Measurements from ENCODE around the gene SNX11. TPM values are rescaled to one million over a fixed set of nuclear protein-coding genes. Genes with fewer than 3 reads are reported as not detected.

SNX11 gene
- total RNA-seq, 4 donors from 2014 or later: 8.4 to 16.4 (median 13.1) TPM

- 96% methylated on average over 4 of the region's 4 CpGs for WGBS
- peaks cover 11% of the 10 kb centered on the region for H3K4me1 ChIP-seq
- TF ChIP-seq CTCF (IDR thresholded peaks at IDR 0.05) (no peak), POLR2A (IDR thresholded peaks at IDR 0.05) (no peak), EP300 (IDR thresholded peaks at IDR 0.05) (no peak), POLR2AphosphoS5 (IDR thresholded peaks at IDR 0.05) (no peak)
- H3K27ac ChIP-seq: no peak overlapping the region
- peaks cover 62% of the 10 kb centered on the region for H3K36me3 ChIP-seq
- no peak overlapping the region for H3K4me3 ChIP-seq
- no peak for DNase-seq (ENCODE audit: low spot score in 2 of 2)
- H3K27me3 ChIP-seq: no peaks in the 10 kb centered on the region
- H3K9me3 ChIP-seq: no peaks in the 10 kb centered on the region
Measured at GRCh38 chr17:48123776-48124388, 16.3 kb downstream of the SNX11 start.

- H3K9me3 ChIP-seq: no peaks in the 10 kb centered on the region
- DNase-seq (ENCODE audit: low spot score in 2 of 2): no peak
- H3K4me3 ChIP-seq: no peak overlapping the region
- H3K27me3 ChIP-seq: no peaks in the 10 kb centered on the region
- no peak overlapping the region for H3K27ac ChIP-seq
- peaks cover 51% of the 10 kb centered on the region for H3K36me3 ChIP-seq
- WGBS: 73% methylated on average over 6 of the region's 9 CpGs
- TF ChIP-seq EP300 (IDR thresholded peaks at IDR 0.05) (no peak), POLR2AphosphoS5 (IDR thresholded peaks at IDR 0.05) (no peak), CTCF (IDR thresholded peaks at IDR 0.05) (no peak)
- peaks cover 11% of the 10 kb centered on the region for H3K4me1 ChIP-seq
Measured at GRCh38 chr17:48125829-48126531, 18.4 kb downstream of the SNX11 start.

DNA sequence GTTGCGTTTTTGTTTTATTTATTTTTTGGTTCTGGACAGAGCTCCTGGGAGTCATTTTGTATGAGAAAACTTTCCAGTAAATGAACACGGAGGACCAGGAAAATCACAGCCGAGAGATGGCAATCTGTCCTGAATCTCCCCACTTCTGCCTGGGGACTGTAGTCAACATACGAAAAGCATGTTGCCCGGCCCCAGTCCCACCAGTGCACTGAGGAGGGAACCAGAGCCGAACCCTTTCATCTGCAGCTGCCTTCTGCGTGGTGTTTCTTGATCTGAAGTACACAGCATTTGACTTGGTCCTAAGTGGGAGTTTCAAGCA, 18.9 kb downstream of the SNX11 start:
- peaks cover 46% of the 10 kb centered on the region for H3K36me3 ChIP-seq
- peaks cover 11% of the 10 kb centered on the region for H3K4me1 ChIP-seq
- TF ChIP-seq POLR2A (IDR thresholded peaks at IDR 0.05) (no peak), CTCF (IDR thresholded peaks at IDR 0.05) (no peak), POLR2AphosphoS5 (IDR thresholded peaks at IDR 0.05) (no peak), EP300 (IDR thresholded peaks at IDR 0.05) (no peak)
- H3K27me3 ChIP-seq: no peaks in the 10 kb centered on the region
- 76% methylated on average over 7 of the region's 7 CpGs for WGBS
- no peak overlapping the region for H3K4me3 ChIP-seq
- DNase-seq (ENCODE audit: low spot score in 2 of 2): no peak
- H3K27ac ChIP-seq: no peak overlapping the region
- no peaks in the 10 kb centered on the region for H3K9me3 ChIP-seq

GRCh38 chr17:48127371-48128051, 19.9 kb downstream of the SNX11 start:
- peaks cover 11% of the 10 kb centered on the region for H3K4me1 ChIP-seq
- peaks cover 36% of the 10 kb centered on the region for H3K36me3 ChIP-seq
- TF ChIP-seq POLR2AphosphoS5 (IDR thresholded peaks at IDR 0.05) (no peak), CTCF (IDR thresholded peaks at IDR 0.05) (no peak), EP300 (IDR thresholded peaks at IDR 0.05) (no peak), POLR2A (IDR thresholded peaks at IDR 0.05) (no peak)
- 32% methylated on average over 8 of the region's 9 CpGs for WGBS
- DNase-seq (ENCODE audit: low spot score in 2 of 2): no peak
- H3K4me3 ChIP-seq: no peak overlapping the region
- no peaks in the 10 kb centered on the region for H3K27me3 ChIP-seq
- H3K9me3 ChIP-seq: no peaks in the 10 kb centered on the region
- H3K27ac ChIP-seq: no peak overlapping the region

DNA sequence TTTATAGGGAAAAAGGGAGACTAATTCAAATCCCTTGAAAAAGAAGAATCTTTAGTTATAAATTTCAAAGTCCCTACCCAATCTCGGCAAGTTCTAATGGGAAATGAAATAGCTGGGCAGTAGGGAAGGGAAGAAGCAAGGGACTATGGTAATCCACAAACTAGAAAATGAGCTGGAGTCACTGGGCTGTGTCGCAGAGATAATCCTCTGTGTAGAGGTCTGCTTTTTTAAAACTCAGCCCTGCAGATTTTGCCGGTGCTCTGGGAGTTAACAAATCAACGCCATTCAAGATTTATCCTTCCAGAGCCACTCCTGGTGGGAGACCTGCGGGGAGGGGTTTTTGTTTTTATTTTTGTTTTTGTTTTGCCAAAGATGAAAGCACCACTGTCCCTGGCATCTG, 20.8 kb downstream of the SNX11 start:
- Histone ChIP-seq H3K27ac (no peak overlapping the region), H3K4me1 (peaks cover 11% of the 10 kb centered on the region), H3K4me3 (no peak overlapping the region), H3K36me3 (peaks cover 27% of the 10 kb centered on the region), H3K27me3 (no peaks in the 10 kb centered on the region), H3K9me3 (no peaks in the 10 kb centered on the region)
- TF ChIP-seq POLR2AphosphoS5 (IDR thresholded peaks at IDR 0.05) (no peak), EP300 (IDR thresholded peaks at IDR 0.05) (no peak), POLR2A (IDR thresholded peaks at IDR 0.05) (no peak), CTCF (IDR thresholded peaks at IDR 0.05) (no peak)
- no peak for DNase-seq (ENCODE audit: low spot score in 2 of 2)
- WGBS: 62% methylated on average over 5 of the region's 5 CpGs

Data from suprapubic skin (tissue), 4 donors.